HG03520 (cell line): ENCODE data around the gene MGAT5.
"Not testable (repeated sequence)": the region's sequence is repeated elsewhere in the genome, so short reads cannot be mapped to it uniquely, and the experiment has no call there.

Experiments
- ATAC-seq: cut with Tn5 transposase; IDR thresholded peaks from one replicate; pipeline ENCODE4 v1.9.1; 2021; ENCODE audit warnings: mild to moderate bottlenecking, moderate library complexity; ENCODE audit not compliant: unreplicated experiment

MGAT5 gene

DNA sequence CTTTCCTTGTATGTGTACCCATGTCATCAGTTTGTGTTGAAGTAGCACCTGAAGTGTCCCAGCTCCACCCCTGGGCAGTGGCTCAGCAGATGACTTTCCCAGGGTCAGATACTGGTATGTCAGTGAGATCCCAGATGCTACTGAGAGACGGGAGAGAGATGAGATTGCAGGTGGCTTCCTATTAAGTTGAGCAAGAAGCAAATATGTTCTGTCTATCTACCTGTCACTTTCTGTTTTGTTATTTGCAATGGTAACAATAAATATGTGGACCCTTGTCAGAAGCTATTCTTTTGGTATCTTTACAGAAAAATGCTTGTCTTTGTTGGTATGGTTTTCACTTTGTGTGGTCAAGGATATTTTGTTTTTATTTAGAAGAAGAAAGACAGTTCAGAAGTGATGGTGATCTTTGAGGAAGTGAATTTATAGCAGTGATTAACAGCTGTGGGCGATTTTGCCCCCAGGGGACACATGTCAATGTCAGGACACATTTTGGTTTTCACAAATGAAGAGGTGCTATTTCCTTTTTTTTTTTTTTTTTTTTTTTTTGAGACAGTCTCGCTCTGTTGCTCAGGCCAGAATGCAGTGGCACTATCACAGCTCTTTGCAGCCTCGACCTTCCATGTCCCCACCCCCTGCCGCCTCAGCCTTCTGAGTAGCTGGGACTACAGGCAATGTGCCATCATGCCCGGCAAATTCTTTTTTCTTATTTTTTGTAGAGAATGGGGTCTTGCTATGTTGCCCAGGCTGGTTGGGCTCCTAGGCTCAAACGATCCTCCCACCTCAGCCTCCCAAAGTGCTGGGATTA is 21.4 kb downstream of the MGAT5 start:
- peak; percentile 57 for ATAC-seq

DNA sequence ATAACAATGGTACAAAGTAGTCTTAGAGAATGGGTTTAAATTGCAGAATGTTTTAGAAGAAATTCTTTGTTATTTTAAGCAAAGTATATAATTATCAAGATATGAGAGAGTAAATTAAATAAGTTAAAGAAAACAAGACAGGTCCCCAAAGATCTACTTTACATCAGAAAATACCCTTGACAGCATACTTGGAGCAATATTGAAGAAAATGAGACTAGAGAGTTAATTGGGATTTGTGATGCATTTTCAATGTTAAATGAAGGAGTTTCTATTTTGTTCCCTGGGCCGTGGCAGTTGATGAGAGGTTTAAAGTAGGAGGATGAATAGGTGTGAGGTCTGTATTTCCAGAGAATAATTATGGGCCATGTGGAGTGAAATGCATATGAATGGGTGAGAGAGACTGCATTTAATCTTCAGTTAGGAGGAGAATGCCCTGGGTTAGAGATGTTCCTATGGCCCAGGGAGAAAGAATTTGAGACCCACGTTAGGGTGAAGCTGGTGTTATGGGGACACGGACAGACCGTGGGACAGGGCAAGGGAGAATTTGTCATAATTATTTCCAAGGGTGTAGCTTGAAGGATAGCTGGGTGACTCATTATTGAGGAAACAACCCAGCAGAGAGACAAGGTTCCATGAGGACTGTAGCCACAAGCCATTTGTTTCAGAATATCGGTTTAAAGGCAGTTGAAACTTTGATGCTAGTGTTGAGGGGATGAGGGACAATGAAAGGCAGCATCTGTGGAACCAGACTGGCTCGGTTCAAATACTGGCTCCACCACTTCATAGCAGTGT is 22.7 kb downstream of the MGAT5 start:
- ATAC-seq = no peak

DNA sequence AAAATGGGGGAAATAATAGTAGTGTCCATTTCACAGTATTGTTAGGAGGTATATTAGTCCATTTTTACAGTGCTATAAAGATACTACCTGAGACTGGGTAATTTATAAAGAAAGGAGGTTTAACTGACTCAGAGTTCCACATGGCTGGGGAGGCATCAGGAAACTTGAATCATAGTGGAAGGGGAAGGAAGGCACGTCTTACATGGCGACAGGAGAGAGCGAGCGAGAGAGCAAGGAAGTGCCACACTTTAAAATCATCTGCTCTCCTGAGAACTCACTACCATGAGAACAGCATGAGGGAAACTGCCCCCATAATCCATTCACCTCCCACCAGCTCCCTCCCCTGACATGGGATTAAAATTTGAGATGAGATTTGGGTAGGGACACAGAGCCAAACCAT is 23.4 kb downstream of the MGAT5 start:
- ATAC-seq = no peak

DNA sequence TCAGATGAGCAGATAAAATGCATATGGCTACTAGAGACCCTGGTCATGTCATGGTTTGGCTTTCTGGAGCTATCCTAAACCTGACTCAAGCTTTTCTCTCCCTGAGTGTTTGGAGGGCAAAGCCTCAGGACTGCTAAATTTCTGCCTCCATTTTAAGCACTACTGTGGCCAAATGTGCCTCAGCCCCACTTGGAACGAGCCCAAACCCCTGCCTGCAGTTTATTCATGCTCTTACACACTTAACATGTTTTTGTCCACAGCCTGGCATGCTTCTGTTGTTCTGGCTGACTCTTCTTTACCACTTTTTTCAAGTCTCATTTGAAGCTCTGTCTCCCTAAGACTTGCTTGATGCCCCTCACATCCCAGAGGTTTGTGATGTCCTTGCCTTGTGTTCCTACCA is 24.7 kb downstream of the MGAT5 start:
- no peak for ATAC-seq

DNA sequence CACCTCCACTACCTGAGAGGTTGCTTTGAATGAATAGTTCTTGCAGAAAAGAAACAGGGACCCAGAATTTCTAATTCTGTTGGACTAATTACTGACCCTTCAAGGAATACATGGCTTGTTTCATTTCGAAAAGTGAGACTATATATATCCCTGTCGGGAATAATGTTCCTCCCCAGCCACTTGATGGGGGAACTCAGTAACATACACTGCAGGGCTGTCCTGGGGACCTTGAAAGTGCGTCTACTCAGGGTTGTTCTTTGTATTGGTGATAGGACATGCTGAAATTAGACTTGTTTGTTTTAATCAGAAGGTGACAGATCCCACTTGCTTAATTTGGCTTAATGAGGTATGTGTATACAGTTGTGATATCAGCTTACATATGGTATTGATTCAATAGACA is 25.5 kb downstream of the MGAT5 start:
- no peak for ATAC-seq

DNA sequence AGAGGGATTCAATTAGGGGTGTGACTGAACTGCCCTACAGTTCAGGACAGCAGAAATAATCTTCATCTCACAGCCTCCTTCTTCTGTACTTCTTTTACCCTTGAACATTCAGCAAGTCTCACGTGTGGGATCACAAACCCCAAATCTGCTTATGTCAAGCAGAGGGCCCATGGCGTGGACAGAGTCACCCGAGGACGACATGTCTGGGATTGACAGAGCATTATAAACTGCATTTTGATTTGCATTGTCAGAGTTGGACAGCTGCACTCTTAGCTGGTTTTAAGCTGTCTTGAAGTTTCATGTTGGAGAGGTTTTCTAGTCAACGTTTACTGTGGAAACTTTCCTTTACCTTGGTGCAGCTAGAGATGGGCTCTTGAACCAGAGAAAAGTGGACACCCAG is 26.4 kb downstream of the MGAT5 start:
- no peak for ATAC-seq

DNA sequence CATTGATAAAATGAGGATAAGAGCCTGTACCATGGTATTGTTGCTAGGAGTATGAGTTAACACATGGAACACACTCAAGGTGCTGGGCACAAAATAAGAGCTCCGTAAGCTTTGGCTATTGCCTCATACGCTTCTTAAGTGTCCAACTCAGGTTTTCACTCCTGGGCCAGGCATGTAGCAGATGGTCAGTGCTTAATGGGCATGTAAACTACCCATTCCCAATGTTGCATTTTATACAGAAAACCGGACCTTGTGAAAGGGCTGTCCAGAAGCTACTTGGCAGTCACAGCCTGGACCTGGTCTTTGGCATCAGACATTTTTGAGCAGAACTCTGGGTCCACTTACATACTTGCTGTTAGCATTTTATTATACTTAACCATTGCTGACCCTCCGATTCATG is 26.9 kb downstream of the MGAT5 start:
- no peak for ATAC-seq

DNA sequence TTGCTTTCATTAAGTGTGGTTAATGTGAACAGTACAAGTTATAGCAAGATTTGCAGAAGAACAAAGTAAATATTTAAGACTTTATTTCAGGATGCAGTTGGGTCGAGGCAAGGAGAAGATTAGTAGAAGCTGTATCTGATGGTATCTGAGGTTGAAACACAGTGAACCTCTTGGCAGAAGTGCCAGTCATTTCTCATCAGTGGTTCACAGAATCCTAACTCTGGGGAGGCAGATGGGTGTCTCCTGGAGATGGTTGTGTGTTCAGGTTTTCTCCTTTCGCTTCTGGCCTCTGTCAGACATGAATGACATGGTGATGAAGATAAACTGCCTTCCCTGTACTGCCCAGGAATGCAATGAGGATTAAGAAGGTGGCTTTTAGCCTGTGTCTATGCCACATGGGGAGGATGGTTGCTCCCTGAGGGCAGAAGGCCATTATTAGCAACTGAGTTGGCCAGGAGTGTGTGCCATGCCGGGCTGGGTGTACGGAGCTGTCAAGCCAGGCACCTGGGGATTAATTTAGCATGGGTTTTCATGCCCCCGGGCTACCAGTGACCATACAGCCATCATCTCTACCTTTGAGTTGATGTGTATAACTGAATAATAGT is 28.0 kb downstream of the MGAT5 start:
- ATAC-seq = no peak

DNA sequence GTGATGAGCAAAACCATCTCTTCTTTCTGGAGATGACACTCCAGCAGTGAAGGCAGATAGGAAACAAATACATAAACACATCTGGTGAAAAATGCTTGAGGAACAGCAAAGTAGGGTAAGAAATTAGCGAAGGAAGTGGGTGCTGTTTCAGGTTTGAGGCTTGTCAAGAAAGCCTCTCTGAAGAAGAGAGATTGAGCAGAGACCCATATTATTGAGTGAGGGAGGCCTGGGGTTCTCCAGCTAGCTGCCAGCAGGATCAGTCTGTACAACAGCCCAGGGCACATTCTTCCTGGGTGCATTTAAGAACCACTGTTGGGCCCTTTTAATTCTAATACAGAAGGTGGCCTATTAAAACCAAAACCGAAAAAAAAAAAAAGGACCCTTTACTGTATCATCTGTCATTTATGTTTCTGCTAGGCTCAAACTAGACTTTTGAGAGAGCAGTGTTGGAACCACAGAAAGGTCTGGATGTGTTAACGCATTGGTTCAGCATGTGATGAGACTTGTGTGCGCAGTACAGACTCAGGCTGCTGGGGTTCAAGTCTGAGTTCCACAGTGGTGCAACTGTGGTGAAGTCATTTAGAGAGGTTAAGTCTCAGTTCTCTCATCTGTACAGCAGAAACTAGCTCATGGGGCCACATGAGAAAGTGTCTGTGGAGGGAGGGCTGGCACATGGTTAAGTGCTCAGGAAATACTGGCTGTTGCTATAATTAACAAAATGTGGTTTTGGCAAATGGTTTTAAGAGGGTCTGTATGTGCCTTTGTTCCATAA is 28.9 kb downstream of the MGAT5 start:
- peak; percentile 87 for ATAC-seq

DNA sequence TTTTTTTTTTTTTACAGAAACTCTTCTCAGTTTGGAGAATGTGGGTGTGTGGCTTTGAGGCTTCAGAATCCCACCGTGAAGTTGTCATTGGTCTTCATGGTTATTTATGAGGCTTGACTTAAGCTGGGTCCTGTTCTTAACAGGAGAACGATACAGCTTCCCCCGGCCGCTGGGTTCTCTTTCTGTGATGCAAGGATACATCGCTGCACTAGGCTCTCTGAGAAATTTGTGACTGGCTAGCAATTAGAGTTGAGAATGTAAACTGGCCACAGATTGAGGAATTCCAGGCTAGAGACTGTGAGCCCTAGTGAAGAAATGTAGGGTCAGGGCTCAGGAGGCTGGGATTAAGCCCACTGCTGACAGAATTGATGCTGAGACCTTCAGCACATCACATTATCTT is 29.8 kb downstream of the MGAT5 start:
- no peak for ATAC-seq

DNA sequence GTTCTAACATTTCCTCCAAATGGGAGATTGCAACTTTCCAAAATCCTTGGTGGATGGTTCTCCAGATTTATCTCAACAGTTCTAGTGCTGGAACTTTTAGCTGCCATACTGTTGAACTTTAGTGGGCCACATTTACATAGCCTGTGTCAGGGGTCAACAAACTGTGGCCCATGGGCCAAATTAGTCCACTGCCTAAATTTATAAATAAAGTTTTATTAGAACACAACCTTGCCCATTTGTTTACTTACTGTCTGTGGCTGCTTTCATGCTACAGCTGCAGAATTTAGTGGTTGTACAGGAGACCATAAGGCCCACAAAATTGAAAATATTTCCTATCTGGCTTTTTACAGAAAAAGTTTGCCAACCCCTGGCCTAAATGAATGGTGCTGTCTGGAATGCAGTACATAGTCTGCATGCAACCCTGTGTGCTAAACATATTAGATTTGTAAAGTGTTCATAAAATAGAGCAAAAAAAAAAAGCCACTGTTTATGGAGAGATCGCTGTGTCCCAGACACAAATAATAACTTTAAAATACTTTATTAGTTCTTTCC is 30.3 kb downstream of the MGAT5 start:
- no peak for ATAC-seq

DNA sequence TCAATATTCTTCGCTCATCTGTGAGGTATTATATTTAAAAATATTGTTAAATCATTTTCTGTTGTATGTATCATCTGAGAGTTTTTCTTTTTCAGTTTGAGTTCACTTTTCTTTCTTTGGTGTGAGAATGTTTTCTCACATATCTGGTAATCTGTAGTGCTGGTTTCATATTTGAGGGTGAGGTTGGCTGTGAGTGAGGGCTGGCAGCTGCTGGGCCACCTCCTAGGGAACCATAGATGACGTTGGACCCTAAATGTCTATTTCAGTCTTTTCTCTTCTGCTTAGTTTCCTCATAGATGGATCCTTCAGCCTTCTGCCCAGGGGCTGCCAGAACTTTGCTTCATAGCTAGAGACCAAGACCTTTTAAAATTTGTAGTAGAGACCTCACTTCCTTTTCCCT is 33.5 kb downstream of the MGAT5 start:
- ATAC-seq = peak; percentile 44

DNA sequence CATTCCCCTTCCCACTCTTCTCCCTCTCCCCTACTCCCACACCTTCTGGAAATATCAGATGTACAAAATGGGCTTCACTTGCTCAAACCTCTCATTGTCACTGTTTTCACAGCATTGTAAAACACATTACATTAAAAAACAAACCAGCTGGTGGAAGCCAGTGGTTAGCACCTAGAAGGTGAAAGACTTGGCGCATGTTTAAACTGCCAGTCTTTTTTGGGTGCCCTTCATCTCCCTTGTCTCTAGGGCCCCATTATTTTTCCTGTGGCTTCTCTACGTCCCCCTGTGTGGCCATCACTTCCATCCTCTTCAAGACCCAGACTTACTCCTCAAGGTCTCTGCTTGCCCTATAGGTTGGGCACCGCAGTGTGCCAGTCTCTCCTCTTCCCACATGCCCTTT is 34.9 kb downstream of the MGAT5 start:
- no peak for ATAC-seq

DNA sequence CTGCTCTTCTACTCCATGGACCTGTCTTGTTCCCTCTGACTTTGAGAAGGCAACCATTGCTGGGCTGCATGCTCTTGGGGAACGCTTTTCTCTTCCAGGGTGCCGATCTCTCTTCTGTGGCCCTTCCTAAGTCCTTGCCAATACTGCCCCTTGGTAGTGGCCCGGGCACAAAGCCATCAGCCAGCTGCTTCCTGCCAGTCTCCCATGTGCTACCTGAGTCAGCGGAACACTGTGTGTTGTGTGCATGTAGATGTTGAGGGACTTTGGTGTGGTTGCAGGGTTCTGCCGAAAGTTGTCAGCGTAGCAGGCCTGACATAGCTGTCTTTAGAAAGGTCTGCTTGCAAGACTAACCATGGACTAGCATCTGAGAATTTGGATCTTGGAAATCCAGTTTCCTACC is 35.4 kb downstream of the MGAT5 start:
- no peak for ATAC-seq

DNA sequence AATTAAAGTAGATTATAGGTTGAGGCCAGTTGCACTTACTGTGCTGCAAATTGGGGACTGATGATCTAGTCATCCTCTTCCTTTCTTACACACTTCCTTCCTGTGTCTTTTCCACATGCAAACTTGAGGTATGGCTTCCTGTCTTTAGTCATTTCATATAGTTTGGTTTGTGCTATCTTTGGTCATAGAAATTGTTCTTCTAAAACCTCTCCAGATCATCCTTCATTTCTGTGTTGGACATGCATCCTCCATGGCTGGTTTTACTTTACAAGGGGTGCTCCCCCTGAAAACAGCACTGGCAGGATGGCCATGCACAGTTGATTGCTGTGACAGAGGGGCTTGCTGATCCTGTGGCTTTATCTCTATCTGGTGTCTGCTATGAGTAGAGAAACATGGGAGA is 36.5 kb downstream of the MGAT5 start:
- no peak for ATAC-seq

DNA sequence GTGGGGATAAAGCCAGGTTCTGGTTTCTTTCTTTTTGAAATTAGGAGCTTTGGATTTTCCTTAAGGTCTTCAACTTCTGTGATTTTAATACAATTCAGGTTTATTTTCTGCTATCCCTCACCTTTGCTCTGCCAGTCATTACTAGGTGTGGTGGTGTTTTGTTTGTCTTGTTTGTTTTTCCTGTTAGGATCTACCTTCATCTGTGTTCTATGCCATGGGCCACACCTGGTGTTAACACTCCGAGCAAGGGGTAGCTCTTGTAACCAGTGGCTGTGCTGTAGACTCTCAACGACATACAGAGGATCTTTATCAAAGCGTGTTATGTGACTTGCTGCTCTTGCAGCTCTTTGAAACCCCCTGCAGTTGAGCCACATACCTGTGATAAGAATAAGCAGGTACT is 38.6 kb downstream of the MGAT5 start:
- ATAC-seq = no peak

DNA sequence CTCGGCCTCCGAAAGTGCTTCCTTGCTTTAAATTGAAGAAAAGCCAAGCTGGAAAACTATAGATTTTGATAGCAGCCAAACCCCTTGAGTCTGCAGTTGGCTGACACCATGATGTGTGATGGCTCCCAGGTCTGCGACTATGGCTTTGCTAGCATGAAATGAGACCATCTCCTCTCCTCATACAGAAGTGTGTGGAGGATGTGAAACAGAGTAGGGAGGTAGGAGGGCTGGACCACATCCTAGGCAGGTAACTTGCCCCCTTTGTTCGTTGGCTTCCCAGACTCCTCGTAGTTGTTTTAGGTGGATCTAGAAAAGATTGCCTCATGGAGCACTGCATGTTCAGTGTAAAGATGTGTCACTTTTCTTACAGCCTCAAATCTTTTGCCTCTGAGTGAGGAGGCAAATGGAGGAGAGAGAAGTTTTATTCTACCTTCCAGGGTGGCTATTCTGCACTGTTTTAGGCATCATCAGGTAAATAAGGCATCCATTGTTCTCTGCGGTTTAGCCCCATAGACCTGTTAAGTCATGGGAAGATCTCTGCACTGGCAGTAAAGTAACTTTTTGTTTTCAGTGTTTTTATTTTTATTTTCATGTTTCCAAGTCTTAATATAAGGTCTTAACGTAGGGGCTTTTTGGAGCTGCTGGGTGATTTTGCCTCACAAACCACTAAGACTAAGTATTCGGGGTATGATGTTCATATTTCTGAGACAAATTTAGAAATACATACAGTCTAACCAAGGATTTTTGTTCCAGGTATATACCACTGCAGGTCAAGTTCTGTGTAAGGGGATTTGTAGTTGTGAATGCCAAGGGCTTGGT is 40.1 kb downstream of the MGAT5 start:
- no peak for ATAC-seq

DNA sequence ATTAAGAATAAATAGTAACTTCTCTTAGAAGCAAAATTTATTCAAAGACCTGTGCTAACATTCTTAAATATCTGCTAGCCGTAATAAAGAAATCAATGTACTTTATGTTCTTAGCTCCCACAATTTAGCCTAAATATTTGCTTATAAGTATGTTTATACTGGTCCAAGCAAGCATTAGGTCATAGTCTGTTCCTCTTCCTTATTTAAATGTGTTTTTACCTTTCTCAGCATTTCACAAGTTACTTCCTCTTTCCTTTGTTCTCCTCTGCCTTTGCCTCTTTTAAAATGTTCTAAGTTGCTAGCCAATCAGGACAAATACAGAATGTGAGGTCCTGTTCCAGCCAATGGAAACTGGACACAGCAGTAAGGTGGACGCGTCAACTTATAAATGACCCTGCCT is 40.7 kb downstream of the MGAT5 start:
- not testable (repeated sequence) for ATAC-seq

DNA sequence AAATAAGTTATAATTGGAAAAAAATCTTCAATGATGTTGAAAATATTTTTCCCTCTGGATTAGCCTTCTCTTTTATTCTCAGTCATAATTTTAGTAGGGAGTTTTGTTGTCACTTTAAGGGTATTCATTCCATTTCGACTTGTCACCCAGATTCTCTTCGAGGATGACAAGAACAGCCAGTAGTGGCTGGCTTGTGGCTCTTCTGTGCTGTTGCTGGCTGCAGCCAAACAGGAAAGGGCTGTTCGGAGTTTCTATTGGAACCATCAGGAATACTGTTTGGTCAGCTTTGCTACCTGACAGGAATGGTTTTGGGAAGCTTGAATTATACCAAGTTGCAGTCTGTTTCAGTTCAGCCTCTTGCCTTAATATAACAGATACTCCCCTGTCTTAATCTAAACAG is 41.6 kb downstream of the MGAT5 start:
- no peak for ATAC-seq

DNA sequence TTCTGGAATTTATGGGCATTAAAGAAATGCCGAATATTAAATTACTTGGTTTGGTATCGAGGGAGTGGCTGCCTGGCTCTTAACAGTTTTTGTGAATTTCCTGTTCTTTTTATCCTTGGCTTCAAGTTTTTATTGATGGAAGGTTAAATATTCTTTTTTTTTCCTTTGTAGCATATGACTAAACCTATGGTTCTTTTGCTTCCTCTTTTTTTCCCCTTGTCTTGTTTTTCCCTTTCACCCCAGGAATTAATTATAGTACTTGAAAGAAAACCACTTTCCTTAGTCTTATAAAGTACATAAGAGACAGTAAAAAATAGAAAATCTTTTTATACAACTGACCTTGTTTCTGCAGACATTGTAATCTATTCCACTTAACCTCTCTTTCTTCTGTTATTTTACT is 42.4 kb downstream of the MGAT5 start:
- ATAC-seq = no peak
